Dendritic cell treated with granulocyte-macrophage colony-stimulating factor and Interleukin-4, amounts not matched to agents 40 ng/mL and 50 ng/mL, for 4 days (primary cell): ENCODE measurements around the gene MAP4K3.
A peak's percentile ranks its signal among the peaks of the same experiment; 100 is the strongest.

ENCODE experiments used
- H3K27ac Mint-ChIP-seq: one replicate; pipeline ENCODE4 v1.8.0; 2022; ENCODE audit warnings: mild to moderate bottlenecking, mixed read lengths
- H3K27me3 Mint-ChIP-seq: one replicate; pipeline ENCODE4 v1.8.0; 2022; ENCODE audit warnings: mild to moderate bottlenecking, mixed read lengths
- H3K36me3 Mint-ChIP-seq: one replicate; pipeline ENCODE4 v1.8.0; 2022; ENCODE audit warnings: low read depth, mixed read lengths
- H3K4me1 Mint-ChIP-seq: one replicate; pipeline ENCODE4 v1.8.0; 2022; ENCODE audit warnings: low read depth, mixed read lengths
- H3K4me3 Mint-ChIP-seq: one replicate; pipeline ENCODE4 v1.8.0; 2022; ENCODE audit warnings: mild to moderate bottlenecking, moderate library complexity, mixed read lengths
- H3K9me3 Mint-ChIP-seq: one replicate; pipeline ENCODE4 v1.8.0; 2022; ENCODE audit warnings: mixed read lengths
- intact Hi-C: fragments of 100-400 bp; cut with micrococcal nuclease; formaldehyde crosslinking; loops from one replicate; pipeline ENCODE4 v1.15.0; 2022

MAP4K3 gene

GRCh38 chr2:39466311-39466710 lies 29.2 kb upstream of the MAP4K3 start:
- H3K27me3 Mint-ChIP-seq = peaks cover 8% of the 10 kb centered on the region
- H3K4me3 Mint-ChIP-seq = no peak overlapping the region
- no peaks in the 10 kb centered on the region for H3K36me3 Mint-ChIP-seq
- peaks cover 38% of the 10 kb centered on the region for H3K4me1 Mint-ChIP-seq
- H3K9me3 Mint-ChIP-seq = no peaks in the 10 kb centered on the region
- intact Hi-C loops = no loop called here
- no peak overlapping the region for H3K27ac Mint-ChIP-seq

GRCh38 chr2:39464864-39465263 lies 27.8 kb upstream of the MAP4K3 start:
- H3K9me3 Mint-ChIP-seq = peaks cover 5% of the 10 kb centered on the region
- peaks cover 26% of the 10 kb centered on the region for H3K4me1 Mint-ChIP-seq
- H3K4me3 Mint-ChIP-seq = no peak overlapping the region
- no peak overlapping the region for H3K27ac Mint-ChIP-seq
- intact Hi-C loops = no loop called here
- H3K36me3 Mint-ChIP-seq = no peaks in the 10 kb centered on the region
- peaks cover 10% of the 10 kb centered on the region for H3K27me3 Mint-ChIP-seq

- Mint-ChIP-seq H3K9me3 (peaks cover 20% of the 10 kb centered on the region), H3K4me3 (no peak overlapping the region), H3K27ac (no peak overlapping the region), H3K27me3 (peaks cover 3% of the 10 kb centered on the region), H3K36me3 (no peaks in the 10 kb centered on the region), H3K4me1 (peaks cover 6% of the 10 kb centered on the region)
- intact Hi-C loops = no loop called here
These were observed 18.7 kb upstream of the MAP4K3 start for GRCh38 chr2:39455826-39456225.

GRCh38 chr2:39452396-39452795 lies 15.3 kb upstream of the MAP4K3 start:
- H3K27ac Mint-ChIP-seq = no peak overlapping the region

GRCh38 chr2:39451954-39452353 lies 14.9 kb upstream of the MAP4K3 start:
- Mint-ChIP-seq H3K27me3 (no peaks in the 10 kb centered on the region), H3K4me1 (peaks cover 6% of the 10 kb centered on the region), H3K4me3 (no peak overlapping the region), H3K9me3 (no peaks in the 10 kb centered on the region), H3K27ac (no peak overlapping the region), H3K36me3 (no peaks in the 10 kb centered on the region)
- intact Hi-C loops = no loop called here

More at GRCh38 chr2:39452396-39452795, 15.3 kb upstream of the MAP4K3 start:
- Mint-ChIP-seq H3K9me3 (no peaks in the 10 kb centered on the region), H3K27me3 (no peaks in the 10 kb centered on the region), H3K4me1 (peaks cover 6% of the 10 kb centered on the region), H3K36me3 (no peaks in the 10 kb centered on the region), H3K4me3 (no peak overlapping the region)
- intact Hi-C loops = no loop called here

GRCh38 chr2:39448169-39448502 lies 11.1 kb upstream of the MAP4K3 start:
- Mint-ChIP-seq H3K4me3 (no peak overlapping the region), H3K36me3 (no peaks in the 10 kb centered on the region), H3K27me3 (peaks cover 7% of the 10 kb centered on the region), H3K9me3 (peaks cover 4% of the 10 kb centered on the region), H3K4me1 (peaks cover 6% of the 10 kb centered on the region), H3K27ac (no peak overlapping the region)
- intact Hi-C loops = no loop called here

- peaks cover 10% of the 10 kb centered on the region for H3K9me3 Mint-ChIP-seq
- H3K4me1 Mint-ChIP-seq = peaks cover 6% of the 10 kb centered on the region
- peaks cover 7% of the 10 kb centered on the region for H3K27me3 Mint-ChIP-seq
- intact Hi-C loops = no loop called here
- peaks cover 2% of the 10 kb centered on the region for H3K36me3 Mint-ChIP-seq
- H3K4me3 Mint-ChIP-seq = no peak overlapping the region
- no peak overlapping the region for H3K27ac Mint-ChIP-seq
These were observed 10.4 kb upstream of the MAP4K3 start for GRCh38 chr2:39447266-39448168.

- intact Hi-C loops = no loop called here
These were observed 8.8 kb upstream of the MAP4K3 start for GRCh38 chr2:39445934-39446333.

GRCh38 chr2:39443009-39443408 lies 5.9 kb upstream of the MAP4K3 start:
- Mint-ChIP-seq H3K36me3 (peaks cover 7% of the 10 kb centered on the region), H3K4me1 (peaks cover 10% of the 10 kb centered on the region), H3K9me3 (peaks cover 16% of the 10 kb centered on the region), H3K4me3 (no peak overlapping the region), H3K27me3 (peaks cover 10% of the 10 kb centered on the region), H3K27ac (no peak overlapping the region)
- intact Hi-C loops = no loop called here

More at GRCh38 chr2:39445934-39446333, 8.8 kb upstream of the MAP4K3 start:
- no peak overlapping the region for H3K27ac Mint-ChIP-seq
- peaks cover 7% of the 10 kb centered on the region for H3K27me3 Mint-ChIP-seq
- H3K4me3 Mint-ChIP-seq = no peak overlapping the region
- peaks cover under 1% of the 10 kb centered on the region for H3K4me1 Mint-ChIP-seq
- peaks cover 16% of the 10 kb centered on the region for H3K9me3 Mint-ChIP-seq
- peaks cover 7% of the 10 kb centered on the region for H3K36me3 Mint-ChIP-seq

GRCh38 chr2:39437522-39438296 lies 624 bp upstream of the MAP4K3 start:
- intact Hi-C loops = loop anchor here (5.0 to 10.0 kb wide), 4 partner anchors 55 to 340 kb away; partner anchors contain the start of gene THUMPD2
- peaks cover 44% of the 10 kb centered on the region for H3K4me1 Mint-ChIP-seq
- peak overlapping the region; percentile 89 for H3K27ac Mint-ChIP-seq
- H3K36me3 Mint-ChIP-seq = peaks cover 21% of the 10 kb centered on the region
- peak overlapping the region; percentile 92 for H3K4me3 Mint-ChIP-seq
- H3K9me3 Mint-ChIP-seq = peaks cover 9% of the 10 kb centered on the region
- H3K27me3 Mint-ChIP-seq = peaks cover 7% of the 10 kb centered on the region

GRCh38 chr2:39435741-39436591 lies 1.1 kb downstream of the MAP4K3 start:
- H3K36me3 Mint-ChIP-seq = peaks cover 14% of the 10 kb centered on the region
- H3K9me3 Mint-ChIP-seq = no peaks in the 10 kb centered on the region
- H3K27me3 Mint-ChIP-seq = peaks cover 7% of the 10 kb centered on the region
- intact Hi-C loops = loop anchor here (5.0 to 10.0 kb wide), 4 partner anchors 54 to 341 kb away; partner anchors contain the start of gene THUMPD2
- H3K4me1 Mint-ChIP-seq = peaks cover 52% of the 10 kb centered on the region
- H3K27ac Mint-ChIP-seq = peak overlapping the region; percentile 89
- H3K4me3 Mint-ChIP-seq = peak overlapping the region; percentile 92

GRCh38 chr2:39435234-39435633 lies 1.9 kb downstream of the MAP4K3 start:
- H3K9me3 Mint-ChIP-seq = no peaks in the 10 kb centered on the region
- intact Hi-C loops = loop anchor here (5.0 to 10.0 kb wide), 4 partner anchors 53 to 342 kb away; partner anchors contain the start of gene THUMPD2
- peaks cover 52% of the 10 kb centered on the region for H3K4me1 Mint-ChIP-seq
- H3K27me3 Mint-ChIP-seq = peaks cover 4% of the 10 kb centered on the region
- H3K27ac Mint-ChIP-seq = no peak overlapping the region
- peaks cover 14% of the 10 kb centered on the region for H3K36me3 Mint-ChIP-seq
- H3K4me3 Mint-ChIP-seq = peak overlapping the region; percentile 39

- H3K9me3 Mint-ChIP-seq = no peaks in the 10 kb centered on the region
- peaks cover 14% of the 10 kb centered on the region for H3K36me3 Mint-ChIP-seq
- peaks cover 4% of the 10 kb centered on the region for H3K27me3 Mint-ChIP-seq
- no peak overlapping the region for H3K4me3 Mint-ChIP-seq
- intact Hi-C loops = loop anchor here (10.0 kb wide), 1 partner anchor 80 kb away; no protein-coding TSS in a partner anchor
- peaks cover 45% of the 10 kb centered on the region for H3K4me1 Mint-ChIP-seq
- H3K27ac Mint-ChIP-seq = no peak overlapping the region
These were observed 2.7 kb downstream of the MAP4K3 start for GRCh38 chr2:39434233-39434897.
